Muscle layer of duodenum (tissue), 2 donors: ENCODE data around the gene RIPOR2.

Experiments
- H3K27ac ChIP-seq: one replicate; pipeline ENCODE4 v1.7.0; 2013; ENCODE audit warnings: mild to moderate bottlenecking, low read length
- H3K27me3 ChIP-seq: one replicate; pipeline ENCODE4 v1.7.0; 2013; ENCODE audit warnings: low read depth, mild to moderate bottlenecking, control low read depth, low read length
- H3K36me3 ChIP-seq, 2 donors: one replicate each; pipeline ENCODE4 v1.7.0; 2013; ENCODE audit warnings: low read length in 2 of 2, control low read depth in 1 of 2, mild to moderate bottlenecking in 1 of 2; ENCODE audit not compliant: insufficient read depth in 2 of 2, control insufficient read depth in 1 of 2
- H3K4me1 ChIP-seq, 2 donors: one replicate each; pipeline ENCODE4 v1.7.0; 2013; ENCODE audit warnings: low read length in 2 of 2, mild to moderate bottlenecking in 2 of 2, control low read depth in 1 of 2, moderate library complexity in 1 of 2; ENCODE audit not compliant: insufficient read depth in 2 of 2, control insufficient read depth in 1 of 2
- H3K4me3 ChIP-seq, 2 donors: one replicate each; pipeline ENCODE4 v1.7.0; 2013; ENCODE audit warnings: low read length in 2 of 2, low read depth in 1 of 2, mild to moderate bottlenecking in 1 of 2
- H3K9me3 ChIP-seq, 2 donors: one replicate each; pipeline ENCODE4 v1.7.0; 2013; ENCODE audit warnings: low read length in 2 of 2, control low read depth in 1 of 2, mild to moderate bottlenecking in 1 of 2; ENCODE audit not compliant: control insufficient read depth in 1 of 2
- donor health status: healthy.

RIPOR2 gene

GRCh38 chr6:24899997-24900325 is 35.8 kb downstream of the RIPOR2 start:
- H3K4me1 ChIP-seq: no peaks in the 10 kb centered on the region
- H3K27ac ChIP-seq: no peak overlapping the region
- no peak overlapping the region for H3K4me3 ChIP-seq

GRCh38 chr6:24899136-24899996 is 36.4 kb downstream of the RIPOR2 start:
- Histone ChIP-seq H3K4me3 (no peak overlapping the region), H3K27me3 (no peaks in the 10 kb centered on the region), H3K9me3 (no peaks in the 10 kb centered on the region), H3K36me3 (no peaks in the 10 kb centered on the region), H3K4me1 (no peaks in the 10 kb centered on the region), H3K27ac (no peak overlapping the region)

More at GRCh38 chr6:24899997-24900325, 35.8 kb downstream of the RIPOR2 start:
- H3K36me3 ChIP-seq: no peaks in the 10 kb centered on the region
- no peaks in the 10 kb centered on the region for H3K27me3 ChIP-seq
- H3K9me3 ChIP-seq: no peaks in the 10 kb centered on the region

GRCh38 chr6:24898676-24899075 is 37.1 kb downstream of the RIPOR2 start:
- Histone ChIP-seq H3K27ac (no peak overlapping the region), H3K4me3 (no peak overlapping the region), H3K36me3 (no peaks in the 10 kb centered on the region), H3K4me1 (no peaks in the 10 kb centered on the region), H3K27me3 (no peaks in the 10 kb centered on the region), H3K9me3 (no peaks in the 10 kb centered on the region)

DNA sequence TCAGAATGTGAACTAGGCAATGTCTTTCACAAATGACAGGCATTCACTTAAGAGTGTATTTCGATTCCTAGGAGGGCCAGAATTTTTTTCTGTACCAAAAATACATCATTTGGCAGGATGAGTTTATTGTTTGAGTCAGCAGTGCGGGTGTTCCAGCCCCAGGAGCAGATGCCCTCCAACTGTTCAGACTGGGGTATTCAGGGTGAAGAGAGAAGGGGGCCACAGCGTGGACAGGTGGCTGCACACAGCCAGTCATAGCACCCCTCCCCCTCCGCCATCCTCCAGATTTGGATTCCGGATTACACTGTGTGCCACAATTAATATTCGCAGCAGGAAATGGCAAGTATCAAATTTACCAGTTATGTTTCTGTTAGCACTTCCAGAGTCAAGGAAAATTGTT is 38.6 kb downstream of the RIPOR2 start:
- Histone ChIP-seq H3K36me3 (no peaks in the 10 kb centered on the region), H3K4me1 (no peaks in the 10 kb centered on the region), H3K27me3 (no peaks in the 10 kb centered on the region), H3K27ac (no peak overlapping the region), H3K4me3 (no peak overlapping the region), H3K9me3 (no peaks in the 10 kb centered on the region)

DNA sequence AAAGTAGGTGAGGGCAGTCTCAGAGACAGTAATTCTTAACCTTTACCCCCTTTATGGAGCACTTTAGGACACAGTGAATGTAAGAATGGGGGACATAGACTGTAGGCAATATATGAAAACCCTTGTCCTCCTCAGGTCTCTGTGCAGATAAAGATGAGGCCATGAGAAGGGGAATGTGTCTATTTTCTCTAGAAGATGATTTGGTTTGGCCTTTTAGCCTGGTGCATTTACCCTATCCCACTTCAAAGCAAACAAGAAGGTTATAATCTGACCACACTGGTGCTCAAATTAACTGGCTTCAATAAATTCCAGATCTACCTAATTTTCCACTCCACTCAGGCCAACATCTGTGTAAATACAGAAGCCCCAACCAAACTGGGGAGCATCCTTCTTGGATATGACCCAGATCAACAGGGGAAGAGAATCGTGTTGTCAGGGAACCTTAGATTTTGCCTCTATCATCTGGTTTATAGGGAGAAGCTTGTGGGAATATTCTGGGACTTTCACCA is 42.4 kb downstream of the RIPOR2 start:
- H3K27me3 ChIP-seq: no peaks in the 10 kb centered on the region
- H3K4me1 ChIP-seq: no peaks in the 10 kb centered on the region
- no peak overlapping the region for H3K4me3 ChIP-seq
- H3K9me3 ChIP-seq: no peaks in the 10 kb centered on the region
- no peaks in the 10 kb centered on the region for H3K36me3 ChIP-seq
- no peak overlapping the region for H3K27ac ChIP-seq

- no peaks in the 10 kb centered on the region for H3K36me3 ChIP-seq
- H3K27me3 ChIP-seq: no peaks in the 10 kb centered on the region
- H3K4me1 ChIP-seq: no peaks in the 10 kb centered on the region
- no peak overlapping the region for H3K27ac ChIP-seq
- no peaks in the 10 kb centered on the region for H3K9me3 ChIP-seq
- H3K4me3 ChIP-seq: no peak overlapping the region
Measured at GRCh38 chr6:24891004-24891403, 44.8 kb downstream of the RIPOR2 start.

DNA sequence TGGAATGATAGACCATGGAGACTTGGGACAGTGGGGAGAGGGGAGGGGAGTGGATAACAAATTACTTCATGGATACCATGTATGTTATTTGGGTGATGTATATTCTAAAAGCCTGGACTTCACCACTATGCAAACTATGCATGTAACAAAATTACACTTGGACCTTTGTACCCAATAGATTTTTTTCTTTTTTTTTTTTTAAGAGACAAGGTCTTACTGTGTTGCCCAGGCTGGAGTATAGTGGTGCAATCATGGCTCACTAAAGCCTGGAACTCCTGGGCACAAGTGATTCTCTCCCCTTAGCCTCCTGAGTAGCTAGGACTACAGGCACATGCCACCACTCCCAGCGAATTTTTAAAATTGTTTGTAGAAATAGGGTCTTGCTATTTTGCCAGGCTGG is 45.3 kb downstream of the RIPOR2 start:
- no peak overlapping the region for H3K27ac ChIP-seq
- H3K36me3 ChIP-seq: no peaks in the 10 kb centered on the region
- no peaks in the 10 kb centered on the region for H3K27me3 ChIP-seq
- no peaks in the 10 kb centered on the region for H3K4me1 ChIP-seq
- H3K9me3 ChIP-seq: no peaks in the 10 kb centered on the region
- H3K4me3 ChIP-seq: no peak overlapping the region

DNA sequence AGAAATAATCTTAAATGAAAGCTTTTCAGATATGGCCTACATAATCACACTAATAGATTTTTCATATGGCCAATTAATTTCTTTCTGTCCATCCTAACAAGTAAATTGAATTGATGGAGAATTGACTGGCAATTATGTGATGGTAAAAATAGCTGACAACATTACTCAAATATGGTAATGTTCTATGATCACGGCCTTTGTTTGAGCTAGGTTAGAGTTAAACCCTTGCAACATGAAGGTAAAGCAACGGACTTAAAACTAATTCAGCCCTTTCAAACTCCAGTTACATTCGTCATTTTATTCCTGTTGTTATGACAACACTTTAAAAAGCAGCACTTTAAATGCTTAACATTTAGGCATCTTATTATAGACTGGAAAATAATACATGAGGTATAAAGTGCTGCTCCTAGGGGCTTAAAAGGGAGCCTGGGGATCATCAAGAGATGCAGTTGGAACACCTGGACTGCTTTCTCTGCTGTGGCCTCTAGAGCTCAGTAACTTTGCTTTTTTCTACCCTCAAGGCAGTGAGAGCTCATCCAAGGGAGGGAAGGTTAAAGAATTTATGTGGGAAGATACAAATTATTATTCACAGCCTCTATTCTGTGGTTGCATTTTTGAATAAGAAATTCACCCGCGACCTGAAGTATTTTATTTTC is 46.9 kb downstream of the RIPOR2 start:
- H3K36me3 ChIP-seq: no peaks in the 10 kb centered on the region
- no peaks in the 10 kb centered on the region for H3K4me1 ChIP-seq
- H3K9me3 ChIP-seq: no peaks in the 10 kb centered on the region
- no peak overlapping the region for H3K27ac ChIP-seq
- H3K4me3 ChIP-seq: no peak overlapping the region
- no peaks in the 10 kb centered on the region for H3K27me3 ChIP-seq

GRCh38 chr6:24887545-24888140 is 48.1 kb downstream of the RIPOR2 start:
- H3K27ac ChIP-seq: no peak overlapping the region
- H3K27me3 ChIP-seq: no peaks in the 10 kb centered on the region
- H3K4me3 ChIP-seq: no peak overlapping the region
- no peaks in the 10 kb centered on the region for H3K9me3 ChIP-seq
- no peaks in the 10 kb centered on the region for H3K36me3 ChIP-seq
- H3K4me1 ChIP-seq: no peaks in the 10 kb centered on the region

GRCh38 chr6:24883618-24884017 is 52.1 kb downstream of the RIPOR2 start:
- H3K9me3 ChIP-seq: no peaks in the 10 kb centered on the region
- no peak overlapping the region for H3K4me3 ChIP-seq
- no peaks in the 10 kb centered on the region for H3K4me1 ChIP-seq
- no peaks in the 10 kb centered on the region for H3K36me3 ChIP-seq
- H3K27ac ChIP-seq: no peak overlapping the region
- H3K27me3 ChIP-seq: no peaks in the 10 kb centered on the region

GRCh38 chr6:24882835-24883555 is 52.8 kb downstream of the RIPOR2 start:
- Histone ChIP-seq H3K4me1 (no peaks in the 10 kb centered on the region), H3K9me3 (no peaks in the 10 kb centered on the region), H3K27me3 (no peaks in the 10 kb centered on the region), H3K4me3 (no peak overlapping the region), H3K36me3 (no peaks in the 10 kb centered on the region), H3K27ac (no peak overlapping the region)
